Breast epithelium (tissue), 3 donors: ENCODE measurements around the gene PHGDH.

ENCODE experiments used
- POLR2A ChIP-seq: fragments of 450-650 bp; IDR thresholded peaks from one replicate; pipeline ENCODE4 v1.6.1; 2016; ENCODE audit warnings: antibody characterized with exemption, mild to moderate bottlenecking, moderate library complexity
- POLR2AphosphoS5 ChIP-seq, 3 donors: sonication (generic); formaldehyde crosslinking; IDR thresholded peaks; one replicate each; pipeline ENCODE4 v1.6.1; 2017; ENCODE audit warnings: antibody characterized with exemption in 3 of 3
- TF ChIP-seq, protein P1 (sequence below), 3 donors: fragments of 450-650 bp; IDR thresholded peaks; one replicate each; pipeline ENCODE4 v1.5.1; 2016 to 2017; ENCODE audit warnings: antibody characterized with exemption in 3 of 3, mild to moderate bottlenecking in 3 of 3, moderate library complexity in 3 of 3

DNA sequence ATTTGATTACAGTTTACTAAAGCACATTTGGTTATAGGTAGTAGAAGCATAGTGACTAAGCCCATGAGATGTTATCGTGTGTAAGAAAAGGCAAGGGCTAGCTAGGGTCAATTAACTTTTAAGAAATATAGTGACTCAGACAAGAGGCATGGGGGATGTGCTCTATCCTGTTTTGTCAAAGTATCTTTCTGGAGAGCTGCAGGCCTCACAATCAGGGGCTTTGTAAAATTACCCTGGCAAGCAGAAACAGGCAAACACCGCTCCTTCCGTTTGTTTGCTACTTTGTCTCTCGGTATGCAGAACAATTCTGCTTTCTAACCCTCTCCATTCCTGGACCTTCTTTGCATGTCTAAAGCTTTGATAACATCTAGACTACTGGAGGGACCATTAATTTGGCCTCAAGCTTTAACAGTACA, 37.6 kb upstream of the PHGDH start:
- TF ChIP-seq, protein P1, sequence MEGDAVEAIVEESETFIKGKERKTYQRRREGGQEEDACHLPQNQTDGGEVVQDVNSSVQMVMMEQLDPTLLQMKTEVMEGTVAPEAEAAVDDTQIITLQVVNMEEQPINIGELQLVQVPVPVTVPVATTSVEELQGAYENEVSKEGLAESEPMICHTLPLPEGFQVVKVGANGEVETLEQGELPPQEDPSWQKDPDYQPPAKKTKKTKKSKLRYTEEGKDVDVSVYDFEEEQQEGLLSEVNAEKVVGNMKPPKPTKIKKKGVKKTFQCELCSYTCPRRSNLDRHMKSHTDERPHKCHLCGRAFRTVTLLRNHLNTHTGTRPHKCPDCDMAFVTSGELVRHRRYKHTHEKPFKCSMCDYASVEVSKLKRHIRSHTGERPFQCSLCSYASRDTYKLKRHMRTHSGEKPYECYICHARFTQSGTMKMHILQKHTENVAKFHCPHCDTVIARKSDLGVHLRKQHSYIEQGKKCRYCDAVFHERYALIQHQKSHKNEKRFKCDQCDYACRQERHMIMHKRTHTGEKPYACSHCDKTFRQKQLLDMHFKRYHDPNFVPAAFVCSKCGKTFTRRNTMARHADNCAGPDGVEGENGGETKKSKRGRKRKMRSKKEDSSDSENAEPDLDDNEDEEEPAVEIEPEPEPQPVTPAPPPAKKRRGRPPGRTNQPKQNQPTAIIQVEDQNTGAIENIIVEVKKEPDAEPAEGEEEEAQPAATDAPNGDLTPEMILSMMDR (IDR thresholded peaks at IDR 0.05) = no peak
- no peak for TF ChIP-seq POLR2AphosphoS5 (IDR thresholded peaks at IDR 0.05)
- TF ChIP-seq POLR2A = no peak
